Measurements from ENCODE around the gene FNDC5.
"Not testable (repeated sequence)": the region's sequence is repeated elsewhere in the genome, so short reads cannot be mapped to it uniquely, and the experiment has no call there.

The FNDC5 gene

GRCh38 chr1:32870615-32871363 is at the start of gene FNDC5:
TSS of gene FNDC5 (minus strand) at chr1:32870912.
- CTCF ChIA-PET = interaction anchor here (0.6 to 6.9 kb wide), 12 partner anchors 7 to 350 kb away, joined by 3 to 66 read pairs (median 5); no protein-coding TSS in a partner anchor
- peaks cover 9% of the 10 kb centered on the region for H3K4me1 Mint-ChIP-seq
- peak within 1 kb of the TSS; percentile 41 for H3K4me3 Mint-ChIP-seq
- no peaks in the 10 kb centered on the region for H3K9me3 Mint-ChIP-seq
- no peak for DNase-seq
- peaks cover 19% of the 10 kb centered on the region for H3K36me3 Mint-ChIP-seq
- peaks cover 77% of the 10 kb centered on the region for H3K27me3 Mint-ChIP-seq
- H3K27ac Mint-ChIP-seq = no peak within 1 kb of the TSS

GRCh38 chr1:32919811-32920733 is 49.4 kb upstream of the FNDC5 start:
- no peak overlapping the region for H3K27ac Mint-ChIP-seq
- H3K4me1 Mint-ChIP-seq = peaks cover 20% of the 10 kb centered on the region
- H3K36me3 Mint-ChIP-seq = no peaks in the 10 kb centered on the region
- no peak for DNase-seq
- no peak overlapping the region for H3K4me3 Mint-ChIP-seq
- no peaks in the 10 kb centered on the region for H3K9me3 Mint-ChIP-seq
- CTCF ChIA-PET = interaction anchor here (1.1 to 2.0 kb wide), 5 partner anchors 13 to 136 kb away, joined by 3 to 7 read pairs (median 3); no protein-coding TSS in a partner anchor
- H3K27me3 Mint-ChIP-seq = peaks cover 71% of the 10 kb centered on the region

- no peak overlapping the region for H3K27ac Mint-ChIP-seq
- H3K4me1 Mint-ChIP-seq = peaks cover 14% of the 10 kb centered on the region
- CTCF ChIA-PET = interaction anchor here (1.6 to 2.0 kb wide), 2 partner anchors 41 to 137 kb away, joined by 3 to 7 read pairs; no protein-coding TSS in a partner anchor
- H3K9me3 Mint-ChIP-seq = no peaks in the 10 kb centered on the region
- H3K36me3 Mint-ChIP-seq = no peaks in the 10 kb centered on the region
- no peak for DNase-seq
- peaks cover 68% of the 10 kb centered on the region for H3K27me3 Mint-ChIP-seq
- no peak overlapping the region for H3K4me3 Mint-ChIP-seq
These were observed 47.5 kb upstream of the FNDC5 start for GRCh38 chr1:32918179-32918578.

- Mint-ChIP-seq H3K4me3 (no peak overlapping the region), H3K27me3 (peaks cover 65% of the 10 kb centered on the region)
These were observed 46.8 kb upstream of the FNDC5 start for GRCh38 chr1:32917521-32917920.

GRCh38 chr1:32915766-32916706 is 45.3 kb upstream of the FNDC5 start:
- CTCF ChIA-PET = no interaction called here
- peaks cover 14% of the 10 kb centered on the region for H3K4me1 Mint-ChIP-seq
- DNase-seq = no peak

More at GRCh38 chr1:32917521-32917920, 46.8 kb upstream of the FNDC5 start:
- peak; percentile 32 for DNase-seq
- Mint-ChIP-seq H3K27ac (no peak overlapping the region), H3K9me3 (no peaks in the 10 kb centered on the region), H3K36me3 (no peaks in the 10 kb centered on the region), H3K4me1 (peaks cover 14% of the 10 kb centered on the region)
- CTCF ChIA-PET = no interaction called here

GRCh38 chr1:32910319-32910718 is 39.6 kb upstream of the FNDC5 start:
- no peaks in the 10 kb centered on the region for H3K4me1 Mint-ChIP-seq
- no peaks in the 10 kb centered on the region for H3K9me3 Mint-ChIP-seq
- H3K27me3 Mint-ChIP-seq = peaks cover 25% of the 10 kb centered on the region
- H3K27ac Mint-ChIP-seq = no peak overlapping the region
- no peaks in the 10 kb centered on the region for H3K36me3 Mint-ChIP-seq
- CTCF ChIA-PET = interaction anchor here (1.2 to 1.7 kb wide), 2 partner anchors 10 to 39 kb away, joined by 3 to 4 read pairs; no protein-coding TSS in a partner anchor
- no peak for DNase-seq
- no peak overlapping the region for H3K4me3 Mint-ChIP-seq

More at GRCh38 chr1:32915766-32916706, 45.3 kb upstream of the FNDC5 start:
- no peaks in the 10 kb centered on the region for H3K9me3 Mint-ChIP-seq
- no peak overlapping the region for H3K4me3 Mint-ChIP-seq
- no peak overlapping the region for H3K27ac Mint-ChIP-seq
- H3K27me3 Mint-ChIP-seq = peaks cover 54% of the 10 kb centered on the region
- no peaks in the 10 kb centered on the region for H3K36me3 Mint-ChIP-seq

GRCh38 chr1:32907435-32907834 is 36.7 kb upstream of the FNDC5 start:
- H3K4me3 Mint-ChIP-seq = no peak overlapping the region
- H3K9me3 Mint-ChIP-seq = no peaks in the 10 kb centered on the region
- DNase-seq = no peak
- H3K4me1 Mint-ChIP-seq = no peaks in the 10 kb centered on the region
- H3K27ac Mint-ChIP-seq = no peak overlapping the region
- H3K36me3 Mint-ChIP-seq = no peaks in the 10 kb centered on the region
- CTCF ChIA-PET = interaction anchor here (1.0 to 1.1 kb wide), 2 partner anchors 21 to 31 kb away, joined by 3 to 4 read pairs; no protein-coding TSS in a partner anchor
- H3K27me3 Mint-ChIP-seq = peaks cover 30% of the 10 kb centered on the region

- peaks cover 38% of the 10 kb centered on the region for H3K27me3 Mint-ChIP-seq
- H3K36me3 Mint-ChIP-seq = no peaks in the 10 kb centered on the region
- H3K9me3 Mint-ChIP-seq = no peaks in the 10 kb centered on the region
- no peak overlapping the region for H3K27ac Mint-ChIP-seq
- DNase-seq = no peak
- no peak overlapping the region for H3K4me3 Mint-ChIP-seq
- H3K4me1 Mint-ChIP-seq = peaks cover 3% of the 10 kb centered on the region
- CTCF ChIA-PET = interaction anchor here (1.1 kb wide), 1 partner anchor 31 kb away, joined by 4 read pairs; no protein-coding TSS in a partner anchor
These were observed 35.9 kb upstream of the FNDC5 start for GRCh38 chr1:32906654-32907053.

GRCh38 chr1:32905588-32905987 is 34.9 kb upstream of the FNDC5 start:
- H3K27ac Mint-ChIP-seq, CTCF ChIA-PET, H3K36me3 Mint-ChIP-seq, H3K4me1 Mint-ChIP-seq, DNase-seq, H3K9me3 Mint-ChIP-seq, H3K4me3 Mint-ChIP-seq: not testable (repeated sequence)
- peaks cover 47% of the 10 kb centered on the region for H3K27me3 Mint-ChIP-seq

GRCh38 chr1:32904797-32905196 is 34.1 kb upstream of the FNDC5 start:
- peaks cover 53% of the 10 kb centered on the region for H3K27me3 Mint-ChIP-seq
- CTCF ChIA-PET = interaction anchor here (0.5 to 1.6 kb wide), 3 partner anchors 12 to 80 kb away, joined by 3 to 6 read pairs (median 4); no protein-coding TSS in a partner anchor

GRCh38 chr1:32903991-32904785 is 33.5 kb upstream of the FNDC5 start:
- no peak overlapping the region for H3K4me3 Mint-ChIP-seq
- H3K36me3 Mint-ChIP-seq = no peaks in the 10 kb centered on the region
- no peaks in the 10 kb centered on the region for H3K9me3 Mint-ChIP-seq
- H3K4me1 Mint-ChIP-seq = peaks cover 10% of the 10 kb centered on the region
- DNase-seq = no peak
- peaks cover 55% of the 10 kb centered on the region for H3K27me3 Mint-ChIP-seq
- CTCF ChIA-PET = interaction anchor here (0.5 to 1.6 kb wide), 3 partner anchors 11 to 79 kb away, joined by 3 to 6 read pairs (median 4); no protein-coding TSS in a partner anchor
- no peak overlapping the region for H3K27ac Mint-ChIP-seq

More at GRCh38 chr1:32904797-32905196, 34.1 kb upstream of the FNDC5 start:
- DNase-seq = no peak
- no peaks in the 10 kb centered on the region for H3K36me3 Mint-ChIP-seq
- no peaks in the 10 kb centered on the region for H3K9me3 Mint-ChIP-seq
- H3K4me1 Mint-ChIP-seq = peaks cover 10% of the 10 kb centered on the region
- no peak overlapping the region for H3K4me3 Mint-ChIP-seq
- H3K27ac Mint-ChIP-seq = no peak overlapping the region

GRCh38 chr1:32902535-32902920 is 31.8 kb upstream of the FNDC5 start:
- no peaks in the 10 kb centered on the region for H3K36me3 Mint-ChIP-seq
- CTCF ChIA-PET = no interaction called here
- peak overlapping the region; percentile 49 for H3K4me3 Mint-ChIP-seq

More at GRCh38 chr1:32902535-32902920, 31.8 kb upstream of the FNDC5 start:
- no peak overlapping the region for H3K27ac Mint-ChIP-seq
- no peaks in the 10 kb centered on the region for H3K9me3 Mint-ChIP-seq
- H3K27me3 Mint-ChIP-seq = peaks cover 72% of the 10 kb centered on the region
- peaks cover 10% of the 10 kb centered on the region for H3K4me1 Mint-ChIP-seq
- no peak for DNase-seq
